ENCODE results near the gene SMAD1.
"Not testable (repeated sequence)": the region's sequence is repeated elsewhere in the genome, so short reads cannot be mapped to it uniquely, and the experiment has no call there.

The SMAD1 gene

DNA sequence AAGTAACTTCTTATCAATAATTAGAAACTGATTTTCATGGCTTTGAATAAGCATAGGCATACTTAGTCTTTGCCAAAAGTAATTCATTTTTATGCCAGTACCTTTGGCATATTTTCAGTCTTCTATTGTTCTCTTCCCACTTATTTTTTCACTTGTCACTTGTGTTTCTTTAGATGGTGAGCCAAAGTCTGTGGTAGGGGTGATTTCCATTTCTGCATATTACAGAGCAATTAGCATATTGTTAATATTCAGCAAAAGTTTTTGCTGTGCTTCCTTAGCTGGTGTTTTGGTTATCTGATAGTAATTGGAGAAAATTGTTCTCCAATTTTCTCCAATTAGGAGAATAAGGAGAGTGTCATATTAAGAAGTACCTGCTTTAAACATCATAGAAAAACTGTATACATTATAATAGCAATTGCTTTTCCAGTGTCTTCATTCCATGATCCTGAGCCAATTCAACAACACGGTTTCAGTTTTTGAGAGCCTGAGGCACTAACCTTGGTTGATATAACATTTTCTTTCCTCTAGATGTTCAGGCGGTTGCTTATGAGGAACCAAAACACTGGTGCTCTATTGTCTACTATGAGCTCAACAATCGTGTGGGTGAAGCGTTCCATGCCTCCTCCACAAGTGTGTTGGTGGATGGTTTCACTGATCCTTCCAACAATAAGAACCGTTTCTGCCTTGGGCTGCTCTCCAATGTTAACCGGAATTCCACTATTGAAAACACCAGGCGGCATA lies 64.7 kb downstream of the SMAD1 start:
- peaks cover 10% of the 10 kb centered on the region for H3K27me3 Mint-ChIP-seq
- no peak overlapping the region for H3K27ac Mint-ChIP-seq
- H3K36me3 Mint-ChIP-seq (ENCODE audit: low read depth): no peaks in the 10 kb centered on the region
- no peak overlapping the region for H3K4me3 Mint-ChIP-seq
- no peaks in the 10 kb centered on the region for H3K4me1 Mint-ChIP-seq (ENCODE audit: low read depth)
- H3K9me3 Mint-ChIP-seq: no peaks in the 10 kb centered on the region

- no peaks in the 10 kb centered on the region for H3K4me1 Mint-ChIP-seq (ENCODE audit: low read depth)
- no peak overlapping the region for H3K27ac Mint-ChIP-seq
- no peaks in the 10 kb centered on the region for H3K27me3 Mint-ChIP-seq
- no peaks in the 10 kb centered on the region for H3K9me3 Mint-ChIP-seq
- H3K36me3 Mint-ChIP-seq (ENCODE audit: low read depth): no peaks in the 10 kb centered on the region
- no peak overlapping the region for H3K4me3 Mint-ChIP-seq
Observed at GRCh38 chr4:145551660-145552059, 70.0 kb downstream of the SMAD1 start.

DNA sequence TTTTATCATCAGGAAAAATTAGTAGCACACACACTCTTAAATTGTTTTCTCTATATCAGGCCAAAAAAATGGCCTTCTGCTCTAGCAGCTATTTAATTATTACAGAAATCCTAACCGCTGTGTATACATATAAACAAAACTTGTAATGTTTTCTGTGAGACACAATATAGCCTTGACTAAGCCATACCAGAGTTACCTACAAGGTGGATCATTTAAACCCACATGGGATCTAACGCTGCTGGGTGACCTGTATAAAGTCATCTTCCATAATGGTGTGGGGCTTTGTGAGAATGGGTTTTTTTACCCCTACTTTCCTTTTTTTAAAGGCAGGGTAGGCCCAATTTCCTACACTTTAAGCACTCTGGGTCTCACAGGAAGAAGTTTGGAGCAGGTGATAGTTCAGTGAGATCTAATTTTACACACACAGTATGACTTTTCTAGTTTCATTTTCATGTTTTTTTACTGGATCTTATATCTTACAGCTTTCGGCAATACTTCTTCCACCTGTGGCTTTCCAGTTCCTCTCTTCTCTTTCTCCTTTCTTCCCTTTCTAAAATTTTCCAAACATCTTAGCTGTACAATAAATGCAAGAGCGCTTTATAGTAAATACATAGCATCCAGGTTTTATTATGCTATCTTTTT lies 70.6 kb downstream of the SMAD1 start:
- H3K9me3 Mint-ChIP-seq: no peaks in the 10 kb centered on the region
- no peaks in the 10 kb centered on the region for H3K36me3 Mint-ChIP-seq (ENCODE audit: low read depth)
- H3K27ac Mint-ChIP-seq: no peak overlapping the region
- no peaks in the 10 kb centered on the region for H3K4me1 Mint-ChIP-seq (ENCODE audit: low read depth)
- H3K27me3 Mint-ChIP-seq: peaks cover 5% of the 10 kb centered on the region
- H3K4me3 Mint-ChIP-seq: no peak overlapping the region

DNA sequence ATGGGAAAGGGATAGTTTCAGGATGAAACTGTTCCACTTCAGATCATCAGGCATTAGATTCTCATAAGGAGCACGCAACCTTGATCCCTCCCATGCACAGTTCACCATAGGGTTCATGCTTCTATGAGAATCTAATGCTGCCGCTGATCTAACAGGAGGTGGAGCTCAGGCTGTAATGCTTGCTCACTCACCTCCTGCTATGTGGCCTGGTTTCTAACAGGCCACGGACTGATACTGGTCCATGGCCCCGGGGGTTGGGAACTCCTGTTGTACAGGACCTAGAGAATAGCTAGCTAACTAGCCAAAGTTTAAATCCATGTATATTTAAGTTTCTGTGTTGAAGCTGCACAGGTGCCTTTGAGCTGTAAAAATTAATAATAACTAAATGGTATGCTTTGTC lies 71.7 kb downstream of the SMAD1 start:
- Mint-ChIP-seq H3K27ac (no peak overlapping the region), H3K4me1 (ENCODE audit: low read depth) (no peaks in the 10 kb centered on the region), H3K36me3 (ENCODE audit: low read depth) (no peaks in the 10 kb centered on the region), H3K4me3 (no peak overlapping the region), H3K9me3 (no peaks in the 10 kb centered on the region), H3K27me3 (peaks cover 5% of the 10 kb centered on the region)

GRCh38 chr4:145554691-145555090 lies 73.0 kb downstream of the SMAD1 start:
- H3K27me3 Mint-ChIP-seq: peaks cover 9% of the 10 kb centered on the region
- H3K4me3 Mint-ChIP-seq: no peak overlapping the region
- H3K36me3 Mint-ChIP-seq (ENCODE audit: low read depth): no peaks in the 10 kb centered on the region

DNA sequence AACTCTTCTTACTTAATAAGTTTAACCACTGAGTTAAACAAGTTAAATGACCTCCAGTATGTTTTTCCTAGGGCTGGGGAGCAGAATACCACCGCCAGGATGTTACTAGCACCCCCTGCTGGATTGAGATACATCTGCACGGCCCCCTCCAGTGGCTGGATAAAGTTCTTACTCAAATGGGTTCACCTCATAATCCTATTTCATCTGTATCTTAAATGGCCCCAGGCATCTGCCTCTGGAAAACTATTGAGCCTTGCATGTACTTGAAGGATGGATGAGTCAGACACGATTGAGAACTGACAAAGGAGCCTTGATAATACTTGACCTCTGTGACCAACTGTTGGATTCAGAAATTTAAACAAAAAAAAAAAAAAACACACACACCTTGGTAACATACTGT lies 76.1 kb downstream of the SMAD1 start:
- Mint-ChIP-seq H3K9me3 (no peaks in the 10 kb centered on the region), H3K36me3 (ENCODE audit: low read depth) (no peaks in the 10 kb centered on the region), H3K27me3 (peaks cover 11% of the 10 kb centered on the region), H3K4me3 (no peak overlapping the region), H3K27ac (no peak overlapping the region), H3K4me1 (ENCODE audit: low read depth) (no peaks in the 10 kb centered on the region)

More at GRCh38 chr4:145554691-145555090, 73.0 kb downstream of the SMAD1 start:
- Mint-ChIP-seq H3K27ac (no peak overlapping the region), H3K9me3 (no peaks in the 10 kb centered on the region), H3K4me1 (ENCODE audit: low read depth) (no peaks in the 10 kb centered on the region)

- Mint-ChIP-seq H3K9me3 (no peaks in the 10 kb centered on the region), H3K36me3 (ENCODE audit: low read depth) (no peaks in the 10 kb centered on the region), H3K27me3 (peaks cover 32% of the 10 kb centered on the region), H3K27ac (no peak overlapping the region), H3K4me1 (ENCODE audit: low read depth) (no peaks in the 10 kb centered on the region), H3K4me3 (no peak overlapping the region)
Observed at GRCh38 chr4:145563293-145563985, 81.8 kb downstream of the SMAD1 start.

GRCh38 chr4:145564540-145564939 lies 82.9 kb downstream of the SMAD1 start:
- H3K36me3 Mint-ChIP-seq (ENCODE audit: low read depth): no peaks in the 10 kb centered on the region
- no peaks in the 10 kb centered on the region for H3K4me1 Mint-ChIP-seq (ENCODE audit: low read depth)
- peaks cover 8% of the 10 kb centered on the region for H3K9me3 Mint-ChIP-seq
- H3K4me3 Mint-ChIP-seq: no peak overlapping the region
- no peak overlapping the region for H3K27ac Mint-ChIP-seq
- peaks cover 38% of the 10 kb centered on the region for H3K27me3 Mint-ChIP-seq

- no peak overlapping the region for H3K27ac Mint-ChIP-seq
- H3K36me3 Mint-ChIP-seq (ENCODE audit: low read depth): no peaks in the 10 kb centered on the region
- peaks cover 8% of the 10 kb centered on the region for H3K9me3 Mint-ChIP-seq
- H3K27me3 Mint-ChIP-seq: peaks cover 42% of the 10 kb centered on the region
- no peak overlapping the region for H3K4me3 Mint-ChIP-seq
- H3K4me1 Mint-ChIP-seq (ENCODE audit: low read depth): no peaks in the 10 kb centered on the region
Observed at GRCh38 chr4:145565328-145565727, 83.7 kb downstream of the SMAD1 start.

GRCh38 chr4:145566086-145566708 lies 84.5 kb downstream of the SMAD1 start:
- no peaks in the 10 kb centered on the region for H3K4me1 Mint-ChIP-seq (ENCODE audit: low read depth)
- no peak overlapping the region for H3K4me3 Mint-ChIP-seq
- H3K27me3 Mint-ChIP-seq: peaks cover 42% of the 10 kb centered on the region
- no peaks in the 10 kb centered on the region for H3K36me3 Mint-ChIP-seq (ENCODE audit: low read depth)
- peaks cover 8% of the 10 kb centered on the region for H3K9me3 Mint-ChIP-seq
- H3K27ac Mint-ChIP-seq: no peak overlapping the region

DNA sequence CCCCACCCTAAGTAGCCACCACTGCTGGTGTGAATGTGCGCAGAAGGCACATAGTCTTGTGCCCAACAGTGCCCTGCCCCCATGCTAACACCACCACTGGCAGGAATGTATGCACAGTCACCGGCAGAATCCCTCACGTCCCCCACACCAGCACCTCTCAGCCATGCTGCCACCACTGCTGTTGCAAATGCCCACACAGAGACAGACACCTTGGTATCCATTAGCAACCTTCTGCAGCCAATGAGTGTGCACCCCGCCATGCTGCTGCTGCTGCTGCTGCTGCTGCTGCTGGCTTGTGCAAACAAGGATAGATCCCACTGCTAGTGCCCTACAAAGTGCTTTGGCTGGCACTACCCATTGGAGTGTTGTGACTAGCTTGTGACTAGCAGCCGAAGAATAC lies 85.1 kb downstream of the SMAD1 start:
- Mint-ChIP-seq H3K27ac (no peak overlapping the region), H3K27me3 (peaks cover 42% of the 10 kb centered on the region), H3K9me3 (peaks cover 8% of the 10 kb centered on the region), H3K4me3 (no peak overlapping the region), H3K4me1 (ENCODE audit: low read depth) (no peaks in the 10 kb centered on the region), H3K36me3 (ENCODE audit: low read depth) (no peaks in the 10 kb centered on the region)

- H3K4me1 Mint-ChIP-seq (ENCODE audit: low read depth): no peaks in the 10 kb centered on the region
- H3K27me3 Mint-ChIP-seq: peaks cover 42% of the 10 kb centered on the region
- H3K27ac Mint-ChIP-seq: no peak overlapping the region
- H3K36me3 Mint-ChIP-seq (ENCODE audit: low read depth): no peaks in the 10 kb centered on the region
- peaks cover 15% of the 10 kb centered on the region for H3K9me3 Mint-ChIP-seq
- H3K4me3 Mint-ChIP-seq: no peak overlapping the region
Observed at GRCh38 chr4:145567516-145567915, 85.9 kb downstream of the SMAD1 start.

- H3K36me3 Mint-ChIP-seq (ENCODE audit: low read depth); H3K27ac Mint-ChIP-seq; H3K4me1 Mint-ChIP-seq (ENCODE audit: low read depth); H3K9me3 Mint-ChIP-seq; H3K4me3 Mint-ChIP-seq: not testable (repeated sequence)
- H3K27me3 Mint-ChIP-seq: peaks cover 17% of the 10 kb centered on the region
Observed at GRCh38 chr4:145574546-145574945, 92.9 kb downstream of the SMAD1 start.

GRCh38 chr4:145580906-145581305 lies 99.3 kb downstream of the SMAD1 start:
- Mint-ChIP-seq H3K36me3 (ENCODE audit: low read depth) (no peaks in the 10 kb centered on the region), H3K9me3 (no peaks in the 10 kb centered on the region), H3K27ac (no peak overlapping the region), H3K27me3 (peaks cover 16% of the 10 kb centered on the region), H3K4me1 (ENCODE audit: low read depth) (no peaks in the 10 kb centered on the region), H3K4me3 (no peak overlapping the region)

All from stimulated activated naive CD8-positive, alpha-beta T cell treated with anti-CD3 and anti-CD28 coated beads, Interleukin-15, Interleukin-2, amounts not matched to agents 100 ng/mL and 50 ng/mL, for 24 hours (primary cell).